HG03108 (cell line): ENCODE measurements around the gene DPP6.

Experiments
- ATAC-seq: cut with Tn5 transposase; IDR thresholded peaks from one replicate; pipeline ENCODE4 v1.9.1; 2021; ENCODE audit warnings: moderate library complexity; ENCODE audit not compliant: unreplicated experiment

DPP6 gene

GRCh38 chr7:154844955-154845354 lies 792.8 kb downstream of the DPP6 start:
- no peak for ATAC-seq

GRCh38 chr7:154848464-154848863 lies 796.3 kb downstream of the DPP6 start:
- no peak for ATAC-seq

DNA sequence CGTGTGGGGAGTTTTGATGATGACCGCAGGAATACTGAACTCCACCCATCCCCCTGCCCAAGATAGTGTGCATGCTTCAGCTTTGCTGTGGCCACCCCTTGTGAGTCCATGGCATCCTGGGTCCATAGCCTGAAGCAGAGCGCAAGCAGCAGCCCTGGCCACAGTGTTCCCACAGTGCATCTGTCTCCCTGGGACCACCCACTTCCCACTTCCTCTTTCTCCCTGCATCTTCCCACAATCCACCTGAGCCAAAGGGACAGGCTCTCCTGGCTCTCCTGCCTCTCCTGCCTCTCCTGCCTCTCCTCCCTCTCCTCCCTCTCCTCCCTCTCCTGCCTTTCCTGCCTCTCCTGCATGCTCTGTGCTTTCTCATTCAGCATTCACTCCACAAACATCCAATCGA lies 800.0 kb downstream of the DPP6 start:
- no peak for ATAC-seq

DNA sequence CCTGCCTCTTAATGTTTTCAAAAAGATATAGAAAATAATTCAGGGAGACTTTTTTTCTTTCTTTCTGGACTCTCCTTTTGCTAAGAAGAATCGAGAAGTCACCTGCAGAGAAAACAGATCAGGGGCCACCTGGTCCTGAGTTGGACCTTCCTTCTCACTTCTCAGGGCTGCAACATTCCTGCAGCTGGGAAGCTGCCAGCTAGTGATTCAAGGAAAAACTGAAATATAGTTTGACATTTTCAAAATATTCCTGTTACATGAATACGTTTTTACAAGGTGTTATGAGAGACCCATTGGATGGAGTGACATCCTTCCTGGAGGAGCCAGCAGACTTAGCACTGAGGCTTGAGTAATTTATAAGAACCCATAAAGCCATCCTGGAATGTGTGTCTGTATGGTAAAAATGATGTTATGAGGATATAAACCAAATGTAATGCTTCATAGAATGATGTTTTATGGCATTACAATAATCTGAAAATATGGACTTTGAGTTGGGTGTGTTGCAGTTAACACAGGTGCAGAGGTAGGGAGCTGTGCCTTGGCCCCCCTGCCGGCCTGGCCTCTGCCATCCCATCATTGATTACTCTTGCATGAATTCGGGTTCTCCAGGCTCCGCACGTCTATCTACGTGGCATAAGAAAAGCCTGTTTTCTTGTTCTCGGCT lies 801.0 kb downstream of the DPP6 start:
- ATAC-seq, result no peak

DNA sequence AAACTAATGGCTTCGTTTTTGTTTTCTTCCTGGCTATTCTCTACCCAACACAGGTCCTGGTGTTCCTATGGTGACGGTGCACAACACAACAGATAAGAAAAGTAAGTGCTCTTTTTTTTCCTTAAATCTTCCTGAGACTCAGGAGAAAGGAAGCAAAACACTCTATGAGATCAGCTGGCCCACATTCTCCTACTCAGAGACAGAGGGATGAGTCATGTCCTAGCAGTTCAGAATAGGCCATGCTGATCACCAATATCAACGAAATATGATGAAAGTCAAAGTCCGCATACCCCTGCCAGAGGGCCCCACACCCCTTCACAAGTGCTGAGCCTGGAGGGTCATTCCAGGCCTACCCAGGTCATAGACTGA lies 801.5 kb downstream of the DPP6 start:
- ATAC-seq, result no peak

- no peak for ATAC-seq
Measured at GRCh38 chr7:154854836-154855235, 802.6 kb downstream of the DPP6 start.

DNA sequence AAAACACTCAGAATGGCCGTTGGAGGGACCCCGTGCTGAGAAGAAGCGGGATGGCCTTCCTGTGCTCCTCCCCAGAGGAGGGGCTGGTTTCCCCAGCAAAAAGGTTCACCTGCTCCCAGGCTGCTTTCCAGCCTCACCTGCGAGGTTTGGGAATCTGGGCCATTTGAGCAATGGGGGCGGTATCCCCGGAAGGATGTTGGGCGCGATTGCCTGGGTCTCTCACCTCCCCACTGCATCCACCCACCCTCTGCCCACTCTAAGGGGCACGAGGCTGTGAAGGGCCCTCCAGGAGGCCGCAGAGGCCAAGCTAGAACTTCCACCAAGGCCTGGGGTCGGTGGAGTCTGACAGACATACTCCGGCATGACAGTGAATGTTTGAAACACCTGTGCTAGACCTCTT lies 803.2 kb downstream of the DPP6 start:
- no peak for ATAC-seq

DNA sequence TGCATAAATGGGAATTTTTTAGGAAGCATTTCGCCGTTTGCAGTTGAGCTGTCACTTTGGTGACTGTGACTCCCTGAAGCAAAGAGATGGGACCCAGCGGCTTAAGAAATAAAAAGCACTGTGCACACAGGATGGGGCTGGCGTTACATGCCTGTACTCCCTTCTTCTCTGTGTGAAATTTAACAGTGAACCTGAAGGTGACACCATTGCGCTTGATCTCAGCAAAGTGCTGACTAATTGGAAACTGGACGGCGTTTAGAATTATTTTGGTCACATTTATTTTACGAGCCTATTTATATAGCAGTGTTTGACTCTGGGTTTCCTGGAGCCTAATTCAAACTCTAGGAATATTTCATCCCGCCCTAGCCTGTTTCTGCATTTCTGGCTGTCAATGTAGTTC lies 804.5 kb downstream of the DPP6 start:
- ATAC-seq, result no peak

DNA sequence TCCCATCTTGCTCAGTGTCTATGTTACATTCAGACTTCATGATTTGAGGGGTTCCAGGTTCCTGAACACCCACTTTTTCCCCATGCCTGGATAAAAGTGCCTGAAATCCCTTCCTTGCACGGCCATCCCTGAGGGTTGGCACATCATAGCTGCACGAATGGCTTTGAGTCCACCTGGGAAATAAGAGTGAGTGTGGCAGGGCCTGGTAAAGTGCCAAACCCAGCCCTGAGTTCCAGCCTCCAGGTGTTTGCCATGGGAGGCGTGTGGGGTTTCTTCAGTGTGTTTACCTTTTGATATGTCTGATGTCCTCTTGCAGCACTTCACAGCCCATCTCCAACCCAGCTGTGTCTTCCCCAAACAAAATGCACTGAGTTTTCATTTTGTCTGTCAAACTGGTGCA lies 805.0 kb downstream of the DPP6 start:
- ATAC-seq, result no peak

DNA sequence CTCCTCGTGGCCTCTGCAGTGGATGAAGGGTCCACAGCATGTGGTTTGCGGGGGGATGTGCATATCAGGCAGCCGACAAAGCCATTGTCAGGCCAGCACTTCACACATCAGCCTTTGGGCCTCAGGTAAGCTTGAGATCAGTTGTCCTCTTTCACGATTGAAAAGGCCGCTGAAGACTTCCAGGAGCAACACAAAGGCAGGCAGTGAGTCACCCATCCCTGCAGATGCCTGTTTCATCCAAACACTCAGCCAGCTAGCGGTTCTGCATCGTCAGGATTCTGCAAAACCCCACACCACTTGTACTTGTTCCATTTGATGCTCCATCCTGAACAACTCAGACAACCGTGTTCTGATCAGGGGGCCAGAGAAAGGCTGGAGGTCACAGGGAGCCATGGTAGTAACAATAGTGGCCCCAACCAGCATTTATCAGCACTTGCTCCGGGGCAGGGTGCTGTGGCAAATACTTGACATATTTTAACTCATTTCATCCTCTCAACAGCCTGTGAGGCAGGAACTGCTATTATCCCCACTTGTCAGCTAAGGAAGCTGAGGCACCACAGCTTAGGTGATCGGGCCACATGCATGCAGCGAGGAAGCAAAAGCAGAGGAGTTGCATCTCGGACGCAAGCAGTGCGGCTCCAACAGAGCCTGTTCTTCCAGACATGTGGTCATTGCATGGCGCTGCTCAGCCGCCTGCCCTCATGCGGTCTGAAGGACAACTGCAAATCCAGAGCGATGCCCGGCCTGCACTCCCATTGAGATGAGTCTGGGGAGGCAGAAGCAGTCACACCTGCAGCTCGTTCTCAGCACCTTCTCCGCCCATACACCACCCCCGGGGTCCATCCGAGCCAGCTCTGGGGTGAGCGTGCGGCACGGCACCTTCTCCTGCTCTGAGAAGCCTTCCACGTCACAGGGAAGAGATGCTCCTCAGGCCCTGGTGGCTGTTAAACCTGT lies 805.8 kb downstream of the DPP6 start:
- ATAC-seq, result no peak

DNA sequence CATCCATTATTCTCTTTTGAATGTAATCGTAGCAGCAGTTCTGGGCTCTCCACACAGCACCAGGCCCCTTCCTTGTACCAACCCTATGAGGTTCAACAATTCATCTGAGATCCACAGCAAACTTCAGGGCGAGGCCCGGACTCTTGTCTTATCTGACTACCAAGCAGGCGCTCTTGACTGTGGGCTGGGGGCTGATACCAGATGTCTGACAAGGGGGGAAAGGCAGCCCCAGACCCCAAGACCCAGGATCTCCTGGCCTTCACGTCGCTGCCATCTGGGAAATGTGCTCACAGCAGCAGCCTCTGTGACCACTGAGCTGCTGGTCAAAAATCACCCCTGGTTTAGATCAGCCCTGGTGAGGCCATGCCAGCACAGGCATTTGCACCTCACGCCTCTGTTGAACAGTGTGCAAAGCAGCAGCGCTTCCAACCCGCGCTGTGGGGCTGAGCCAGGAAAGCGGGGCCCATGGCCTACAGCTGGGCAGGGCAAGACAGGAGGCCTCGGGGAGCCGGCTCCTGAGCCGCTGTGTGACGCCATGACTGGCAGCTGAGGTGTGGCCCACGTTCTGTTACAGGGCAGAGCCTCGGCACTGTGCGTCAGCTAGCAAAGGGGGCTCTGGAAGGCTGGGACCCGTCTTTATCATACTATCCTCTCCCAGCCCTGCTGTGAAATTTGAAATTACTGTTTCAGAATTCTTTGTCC lies 806.8 kb downstream of the DPP6 start:
- no peak for ATAC-seq

- no peak for ATAC-seq
Measured at GRCh38 chr7:154859747-154860620, 807.8 kb downstream of the DPP6 start.

DNA sequence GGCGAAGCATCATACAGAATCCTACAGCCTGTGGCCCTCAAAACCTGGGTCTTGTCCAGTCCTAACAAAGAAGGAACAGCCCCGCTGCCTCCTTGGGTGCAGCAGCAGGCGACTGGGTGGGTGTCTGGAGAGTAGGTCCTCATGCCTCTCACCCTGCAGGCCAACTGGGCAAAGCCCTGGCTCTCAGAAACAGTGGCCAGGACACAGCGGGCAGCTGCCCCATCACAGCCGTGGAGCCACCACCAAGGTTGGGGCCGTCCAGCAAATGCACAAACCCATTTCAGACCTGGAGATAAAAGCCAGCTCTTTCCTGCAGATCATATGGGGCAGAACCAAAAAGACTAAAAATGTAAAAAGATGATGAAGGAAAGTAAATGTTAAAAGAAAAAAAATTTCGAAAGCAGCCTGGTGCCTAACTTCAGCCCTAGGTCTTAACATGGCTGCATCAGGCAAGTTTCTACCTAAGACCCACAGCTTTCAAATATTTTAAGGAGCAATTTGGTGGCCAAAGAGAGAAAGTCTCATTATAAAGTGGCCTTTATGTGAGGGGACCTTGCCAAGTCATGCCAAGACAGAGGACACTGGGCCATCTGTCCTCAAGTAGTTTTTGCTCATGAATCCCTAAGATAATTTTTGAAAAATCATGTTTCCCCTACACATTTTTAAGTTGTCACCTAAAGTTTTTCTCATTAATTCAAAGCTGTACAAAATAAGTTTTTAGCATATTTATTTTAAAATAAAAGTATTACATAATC lies 808.6 kb downstream of the DPP6 start:
- ATAC-seq, result no peak

- ATAC-seq, result no peak
Measured at GRCh38 chr7:154861589-154861988, 809.4 kb downstream of the DPP6 start.

DNA sequence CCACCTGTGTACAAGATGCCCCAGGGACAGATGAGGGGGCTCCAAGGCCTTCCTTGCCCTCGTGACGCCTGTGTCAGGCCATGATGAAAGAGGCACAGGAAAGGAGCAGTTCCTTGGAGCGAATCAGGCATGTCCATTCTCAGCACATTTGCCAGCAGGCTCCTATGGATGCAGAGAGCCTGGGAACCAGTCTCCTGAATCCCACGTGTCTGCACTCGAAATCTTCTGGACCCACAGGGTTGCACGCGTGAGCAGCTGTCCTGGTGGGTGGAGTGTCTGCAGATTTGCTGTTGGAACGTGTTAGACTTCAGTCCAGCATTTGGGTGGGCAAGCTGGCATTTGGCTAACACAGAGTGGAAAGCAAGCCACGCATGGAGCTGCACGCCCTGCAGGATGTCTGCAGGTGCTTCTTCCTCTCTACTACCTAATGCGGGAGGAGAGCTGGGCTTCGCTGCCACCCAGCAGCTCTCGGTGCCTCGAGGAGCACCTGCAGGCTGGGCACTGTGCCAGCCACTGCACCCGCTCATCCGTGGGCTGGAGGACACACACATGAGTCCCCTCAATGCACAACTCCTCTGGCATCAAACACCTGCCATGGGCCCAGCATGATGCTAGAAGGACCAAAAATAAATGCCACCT lies 810.1 kb downstream of the DPP6 start:
- no peak for ATAC-seq

DNA sequence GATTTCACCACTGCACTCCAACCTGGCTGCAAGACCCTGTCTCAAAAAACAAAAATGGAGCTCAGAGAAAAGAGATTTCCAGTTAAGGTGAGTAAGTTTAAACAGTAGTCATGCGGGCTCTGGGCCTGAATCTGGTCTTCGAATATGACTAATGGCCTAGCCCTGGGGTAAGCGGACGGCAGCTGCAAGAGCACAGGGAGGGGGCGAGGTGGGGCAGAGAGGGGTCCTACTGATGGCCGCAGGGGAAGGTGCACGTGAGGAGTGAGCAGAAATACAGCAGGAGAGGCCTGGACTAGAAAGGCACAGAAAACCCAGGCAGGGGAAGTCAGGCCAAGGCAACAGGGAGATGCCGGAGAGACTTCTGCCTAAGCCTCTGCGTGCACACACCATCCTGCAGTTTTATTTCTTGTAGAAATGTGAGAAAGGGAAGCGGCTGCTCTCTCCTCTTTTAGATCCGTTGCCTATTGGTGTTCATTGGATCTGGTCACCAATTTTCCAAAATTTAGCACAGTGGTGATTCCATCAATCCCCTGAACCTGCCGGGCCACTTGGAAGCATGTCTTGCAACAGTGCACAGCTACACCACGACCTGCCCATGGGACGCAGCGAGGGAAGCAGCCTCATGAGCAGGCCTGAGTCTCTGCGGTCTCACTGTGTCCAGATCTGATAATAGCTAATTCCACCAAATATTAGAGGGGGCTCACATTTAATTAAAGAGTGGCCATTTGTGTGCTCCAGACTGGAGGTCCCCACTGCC lies 811.7 kb downstream of the DPP6 start:
- no peak for ATAC-seq

DNA sequence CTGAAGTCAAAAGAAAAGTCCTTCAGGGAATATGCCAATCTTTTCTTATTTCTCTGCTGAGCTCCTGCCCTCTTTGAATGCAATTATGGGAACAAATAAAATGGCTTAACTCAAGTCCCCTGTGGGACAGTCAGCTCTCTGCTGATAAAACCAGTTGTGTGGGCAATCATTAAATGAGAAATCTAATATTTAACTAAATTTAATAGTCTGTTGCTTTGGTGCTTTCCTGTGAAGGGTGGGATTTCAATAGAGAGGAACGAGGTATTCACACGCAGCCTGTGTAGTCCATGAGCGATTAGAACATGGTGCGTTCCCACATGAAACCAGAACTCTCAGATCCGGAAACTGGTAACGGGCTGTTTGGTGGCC lies 812.3 kb downstream of the DPP6 start:
- no peak for ATAC-seq

DNA sequence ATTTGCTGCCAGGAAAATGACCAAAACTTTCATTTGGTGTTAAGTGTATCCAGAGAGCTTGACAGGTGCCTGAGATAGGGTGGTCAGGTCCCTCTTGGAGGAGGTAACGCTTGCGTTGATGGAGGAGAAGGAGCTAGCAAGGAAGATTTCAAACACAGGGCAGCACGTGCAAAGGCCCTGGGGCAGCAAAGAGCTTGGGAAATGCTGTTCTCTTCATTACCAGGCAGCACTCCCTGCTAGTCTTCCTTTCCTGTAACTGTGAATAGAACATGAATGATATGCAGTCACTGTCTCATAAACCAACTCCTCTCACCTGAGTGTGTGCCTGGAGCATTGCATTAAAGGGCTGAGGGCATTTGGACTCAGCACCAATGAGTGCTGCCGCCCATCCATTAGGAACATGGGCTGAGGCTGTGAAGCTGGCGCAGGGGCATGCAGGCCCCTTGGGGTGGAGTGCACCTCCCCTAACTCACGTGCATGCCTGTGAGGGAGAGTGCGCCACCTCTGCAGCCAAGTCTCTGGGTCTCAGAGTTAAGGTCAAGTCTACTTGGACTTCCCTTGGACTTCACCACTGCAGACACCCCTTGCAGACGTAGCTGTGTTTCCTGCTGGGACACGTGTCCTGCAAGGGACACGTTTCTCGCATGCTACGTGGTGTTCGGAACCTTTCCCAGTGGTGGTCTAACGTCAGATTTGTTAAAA lies 813.9 kb downstream of the DPP6 start:
- ATAC-seq, result no peak
